Activated CD4-positive, alpha-beta T cell treated with anti-CD3 and anti-CD28 coated beads, Interleukin-2, amount 50 U/mL, for 16 hours (primary cell): ENCODE measurements around the gene RYR2.
A peak's percentile ranks its signal among the peaks of the same experiment; 100 is the strongest.
"Not testable (repeated sequence)": the region's sequence is repeated elsewhere in the genome, so short reads cannot be mapped to it uniquely, and the experiment has no call there.

Source experiments
- DNase-seq: peaks from one replicate; pipeline ENCODE4 v3.0.0-alpha.2; 2020

Gene RYR2

DNA sequence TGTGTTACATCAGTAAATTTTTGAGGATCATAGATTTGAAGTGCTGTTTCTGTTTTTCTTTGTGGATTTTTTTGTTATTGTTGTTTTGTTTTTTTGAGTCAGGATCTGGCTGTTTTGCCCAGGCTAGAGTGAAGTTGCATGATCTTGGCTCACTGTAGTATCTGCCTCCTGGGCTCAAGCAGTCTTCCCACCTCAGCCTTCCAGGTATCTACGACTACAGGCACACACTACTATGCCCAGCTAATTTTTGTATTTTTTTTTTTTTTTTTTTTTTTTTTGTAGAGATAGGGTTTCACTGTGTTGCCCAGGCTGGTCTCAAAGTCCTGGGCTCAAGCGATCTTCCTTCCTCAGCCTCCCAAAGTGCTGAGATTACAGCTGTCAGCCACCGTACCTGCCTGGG lies 236.0 kb downstream of the RYR2 start:
- DNase-seq, result not testable (repeated sequence)

DNA sequence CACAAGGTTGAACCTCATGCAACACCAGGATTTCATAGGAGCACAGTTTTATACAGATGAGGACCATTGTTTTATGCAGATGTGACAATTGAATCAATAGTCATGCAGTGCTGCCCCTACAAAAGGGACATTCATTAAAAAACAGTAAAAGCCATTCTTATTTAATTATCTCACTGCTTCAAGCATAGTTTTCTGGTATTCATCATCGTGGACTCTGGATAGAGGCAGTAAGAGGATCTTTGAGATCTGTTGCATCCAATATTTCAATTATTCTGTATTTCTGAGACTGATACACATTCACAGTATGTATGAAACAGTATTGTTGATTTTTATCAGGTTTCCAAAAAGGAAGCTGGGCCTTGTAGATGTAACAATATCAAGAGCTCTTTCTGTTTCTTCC lies 237.6 kb downstream of the RYR2 start:
- no peak for DNase-seq

GRCh38 chr1:237281481-237281880 lies 239.5 kb downstream of the RYR2 start:
- DNase-seq, result no peak

- no peak for DNase-seq
Measured at GRCh38 chr1:237282208-237282783, 240.3 kb downstream of the RYR2 start.

DNA sequence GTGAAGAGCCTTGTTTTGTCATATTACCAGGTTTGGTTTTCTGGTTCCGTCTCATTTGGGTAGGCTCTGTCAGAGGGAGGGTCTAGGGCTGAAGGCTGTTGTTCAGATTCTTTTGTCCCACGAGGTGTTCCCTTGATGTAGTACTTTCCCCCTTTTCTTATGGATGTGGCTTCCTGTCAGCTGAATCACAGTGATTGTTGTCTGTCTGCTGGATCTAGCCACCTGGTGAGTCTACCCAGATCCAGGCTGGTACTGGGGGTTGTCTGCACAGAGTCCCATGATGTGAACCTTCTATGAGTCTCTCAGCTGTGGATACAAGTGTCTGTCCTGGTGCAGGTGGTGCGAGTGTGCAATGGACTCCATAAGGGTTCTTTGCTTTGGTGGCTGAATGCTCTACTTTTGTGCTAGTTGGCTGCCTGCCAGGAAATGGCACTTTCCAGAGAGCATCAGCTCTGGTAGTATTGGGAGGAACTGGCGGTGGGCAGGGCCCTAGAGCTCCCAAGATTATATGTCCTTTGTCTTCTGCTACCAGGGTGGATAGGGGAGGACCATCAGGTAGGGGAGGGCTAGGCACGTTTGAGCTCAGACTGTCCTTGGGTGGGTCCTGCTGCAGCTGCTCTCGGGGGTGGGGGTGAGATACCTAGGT lies 246.0 kb downstream of the RYR2 start:
- no peak for DNase-seq

- DNase-seq, result no peak
Measured at GRCh38 chr1:237293804-237294203, 251.8 kb downstream of the RYR2 start.

DNA sequence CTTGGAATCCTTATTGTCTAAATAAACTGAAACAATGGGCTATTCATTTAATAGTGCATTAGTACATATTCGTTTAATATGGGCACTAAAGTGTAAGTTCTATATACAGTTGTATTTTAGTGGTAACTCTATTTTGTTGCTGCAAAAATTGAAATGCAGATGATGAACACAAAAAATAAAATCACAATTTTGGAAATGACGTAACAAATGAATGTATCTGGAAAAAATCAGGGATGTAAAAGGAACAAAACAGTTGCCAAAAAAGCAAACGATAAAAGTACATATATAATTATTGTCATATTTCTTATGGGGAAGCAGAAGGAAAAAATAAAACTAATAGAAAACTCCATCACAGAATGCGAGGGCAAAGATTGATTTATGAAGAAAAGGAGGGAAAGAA lies 254.9 kb downstream of the RYR2 start:
- no peak for DNase-seq

DNA sequence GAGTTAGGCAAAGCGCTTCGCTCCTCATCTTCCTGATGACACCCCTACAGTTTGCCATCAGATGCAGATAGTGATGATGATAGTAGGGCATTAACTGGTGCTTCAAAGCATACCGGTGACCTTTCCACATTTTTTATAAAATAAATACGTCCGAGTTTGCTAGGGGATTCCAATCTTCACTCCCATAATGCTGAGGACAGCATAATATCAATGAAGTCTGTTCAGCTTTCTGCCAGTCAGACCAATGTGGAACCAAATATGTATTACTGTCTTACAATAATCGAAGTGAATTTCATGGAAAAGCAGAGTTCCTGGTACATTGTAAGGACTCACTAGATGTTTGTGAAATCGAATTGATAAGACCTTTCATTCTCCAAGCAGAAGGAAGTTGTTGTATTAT lies 258.7 kb downstream of the RYR2 start:
- no peak for DNase-seq

- peak; percentile 25 for DNase-seq
Measured at GRCh38 chr1:237303929-237304328, 261.9 kb downstream of the RYR2 start.

- peak; percentile 2 for DNase-seq
Measured at GRCh38 chr1:237306726-237307125, 264.7 kb downstream of the RYR2 start.

- no peak for DNase-seq
Measured at GRCh38 chr1:237309595-237310118, 267.7 kb downstream of the RYR2 start.

DNA sequence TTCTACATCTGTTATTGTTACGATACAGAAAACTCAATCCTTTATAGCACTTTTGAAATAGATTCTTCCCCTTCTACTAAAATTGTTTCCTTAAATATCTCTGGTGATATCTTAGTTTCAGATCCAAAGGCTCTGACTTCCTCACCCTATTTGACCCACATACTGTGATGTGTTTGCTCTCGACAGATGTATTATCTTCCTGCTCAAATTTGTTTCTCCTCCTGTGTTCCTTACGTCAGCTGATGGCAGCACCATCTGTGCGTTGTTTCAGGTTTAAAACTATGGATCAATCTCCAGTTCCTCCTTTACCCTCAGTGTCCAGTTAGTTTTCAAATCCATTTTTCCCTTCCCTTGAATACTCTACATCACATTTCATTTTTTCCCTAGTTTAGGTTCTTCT lies 274.4 kb downstream of the RYR2 start:
- no peak for DNase-seq

GRCh38 chr1:237318748-237319147 lies 276.8 kb downstream of the RYR2 start:
- no peak for DNase-seq

- DNase-seq, result no peak
Measured at GRCh38 chr1:237320890-237321289, 278.9 kb downstream of the RYR2 start.

DNA sequence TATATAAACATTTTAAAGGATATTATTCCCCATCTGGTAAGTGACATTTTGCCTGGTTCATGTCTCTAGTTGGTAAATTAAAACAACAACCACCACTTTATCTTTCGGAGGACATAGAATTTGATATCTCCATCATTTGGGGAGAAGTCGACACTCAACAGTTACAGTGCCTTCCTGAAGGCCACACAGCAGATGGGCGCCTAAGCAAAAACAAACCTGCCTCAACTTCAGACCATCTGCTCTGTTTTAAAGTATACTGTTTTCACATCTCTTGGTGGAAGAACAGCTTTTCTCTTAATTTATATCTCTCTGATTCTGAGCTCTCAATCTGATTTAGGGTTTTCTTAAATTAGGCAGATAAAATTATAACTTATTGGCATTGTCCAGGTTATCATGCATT lies 282.2 kb downstream of the RYR2 start:
- no peak for DNase-seq

GRCh38 chr1:237327061-237327460 lies 285.1 kb downstream of the RYR2 start:
- no peak for DNase-seq

- DNase-seq, result no peak
Measured at GRCh38 chr1:237340892-237341291, 298.9 kb downstream of the RYR2 start.

GRCh38 chr1:237341391-237341790 lies 299.4 kb downstream of the RYR2 start:
- DNase-seq, result no peak

DNA sequence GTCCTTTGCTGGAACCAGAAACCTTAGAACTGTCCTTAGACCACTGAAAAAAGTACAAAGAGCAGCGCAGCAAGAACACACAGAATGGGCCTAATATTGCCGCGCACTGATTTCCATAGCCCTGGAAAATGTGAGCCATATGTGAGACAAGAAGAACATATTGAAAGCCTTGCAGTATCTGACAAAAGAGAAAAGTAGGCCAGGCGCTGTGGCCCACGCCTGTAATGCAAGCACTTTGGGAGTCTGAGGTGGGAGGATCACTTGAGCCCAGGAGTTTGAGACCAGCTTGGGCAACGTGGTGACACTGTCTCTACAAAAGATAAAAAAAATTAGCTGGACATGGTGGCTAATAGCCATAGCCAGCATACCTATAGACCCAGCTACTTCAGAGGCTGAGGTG lies 300.7 kb downstream of the RYR2 start:
- no peak for DNase-seq

GRCh38 chr1:237352747-237353146 lies 310.8 kb downstream of the RYR2 start:
- DNase-seq, result no peak

- no peak for DNase-seq
Measured at GRCh38 chr1:237353918-237354317, 311.9 kb downstream of the RYR2 start.

DNA sequence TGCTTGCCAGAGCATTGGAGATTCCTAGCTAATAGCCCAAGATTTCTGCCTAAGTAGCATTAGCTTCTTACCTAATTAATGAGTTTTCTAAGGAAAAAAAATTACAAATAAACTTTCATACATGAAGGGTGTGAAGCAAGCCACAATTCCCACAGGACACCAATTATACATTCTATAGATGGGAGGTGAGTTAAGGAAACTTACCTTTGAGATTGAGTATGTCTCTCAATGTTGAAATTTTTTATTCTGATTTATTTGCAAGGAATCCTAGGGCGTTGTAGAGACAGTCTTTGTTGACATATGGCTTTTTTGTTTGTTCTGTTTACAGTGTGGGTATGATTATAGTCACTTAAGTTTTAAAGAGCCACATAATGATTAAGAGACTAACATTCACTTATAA lies 313.0 kb downstream of the RYR2 start:
- DNase-seq, result no peak

DNA sequence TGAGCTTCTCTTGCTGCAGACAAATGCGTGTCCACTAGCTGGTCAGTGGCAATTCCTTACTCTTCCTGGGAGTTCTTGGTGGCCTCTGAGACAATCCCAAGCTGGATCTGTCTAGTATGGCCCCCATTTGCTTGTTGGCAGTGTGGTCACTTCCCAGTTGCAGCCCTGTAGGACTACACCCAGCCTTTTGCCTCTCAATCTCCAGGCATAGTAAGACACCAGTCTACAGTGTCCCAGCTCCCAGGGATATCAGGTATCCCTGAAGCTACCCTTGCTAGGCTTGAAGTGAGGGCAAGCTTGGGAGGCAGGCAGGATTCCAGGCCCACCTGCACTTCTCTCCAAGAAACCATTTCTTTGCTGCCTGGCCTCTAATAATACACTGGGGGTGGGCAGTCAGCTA lies 316.6 kb downstream of the RYR2 start:
- DNase-seq, result no peak

DNA sequence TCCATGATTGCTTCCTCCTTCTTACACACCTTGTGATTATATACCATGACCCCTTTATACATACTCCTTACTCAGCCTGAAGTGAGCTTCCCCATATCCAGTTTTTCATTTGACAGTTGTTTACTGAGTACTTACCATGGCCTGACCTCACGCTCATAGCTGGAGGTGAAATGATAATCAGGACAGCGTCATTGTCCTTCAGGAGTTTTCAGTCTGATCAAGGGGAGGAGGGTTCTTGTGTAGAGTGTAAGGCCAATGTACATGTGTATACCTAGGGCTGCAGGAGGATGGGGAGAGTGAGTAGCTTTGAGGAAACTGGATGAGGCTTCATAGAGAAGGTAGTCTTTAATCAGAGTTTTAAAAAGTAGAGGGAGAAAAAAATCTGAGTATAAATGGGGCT lies 325.8 kb downstream of the RYR2 start:
- DNase-seq, result no peak

DNA sequence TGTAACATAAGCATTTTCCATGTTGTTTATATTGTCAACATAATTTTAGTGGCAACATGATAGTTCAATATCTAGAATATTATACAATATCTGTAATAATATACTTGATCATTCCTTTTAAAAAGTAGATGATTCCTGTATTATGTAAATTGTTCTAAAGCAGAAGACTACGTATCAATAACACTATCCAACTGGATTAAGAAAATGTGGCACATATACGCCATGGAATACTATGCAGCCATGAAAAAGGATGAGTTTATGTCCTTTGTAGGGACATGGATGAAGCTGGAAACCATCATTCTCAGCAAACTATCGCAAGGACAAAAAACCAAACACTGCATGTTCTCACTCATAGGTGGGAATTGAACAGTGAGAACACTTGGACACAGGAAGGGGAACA lies 329.5 kb downstream of the RYR2 start:
- DNase-seq, result not testable (repeated sequence)
